ENCODE results near the gene COL26A1.
A peak's percentile ranks its signal among the peaks of the same experiment; 100 is the strongest.

The COL26A1 gene

GRCh38 chr7:101534015-101534803, 171.5 kb downstream of the COL26A1 start:
- DNase-seq (ENCODE audit: low read depth in 2 of 2), result no peak

- no peak for DNase-seq (ENCODE audit: low read depth in 2 of 2)
Observed at GRCh38 chr7:101534873-101535272, 172.2 kb downstream of the COL26A1 start.

- no peak for DNase-seq (ENCODE audit: low read depth in 2 of 2)
Observed at GRCh38 chr7:101535351-101535751, 172.7 kb downstream of the COL26A1 start.

- no peak for DNase-seq (ENCODE audit: low read depth in 2 of 2)
Observed at GRCh38 chr7:101536232-101536631, 173.6 kb downstream of the COL26A1 start.

- no peak for DNase-seq (ENCODE audit: low read depth in 2 of 2)
Observed at GRCh38 chr7:101536668-101537067, 174.0 kb downstream of the COL26A1 start.

- no peak for DNase-seq (ENCODE audit: low read depth in 2 of 2)
Observed at GRCh38 chr7:101537205-101537604, 174.5 kb downstream of the COL26A1 start.

- DNase-seq (ENCODE audit: low read depth in 2 of 2), result no peak
Observed at GRCh38 chr7:101537935-101538595, 175.4 kb downstream of the COL26A1 start.

- DNase-seq (ENCODE audit: low read depth in 2 of 2), result peak in 1 of 2 donors; percentile 25
Observed at GRCh38 chr7:101538596-101539459, 176.2 kb downstream of the COL26A1 start.

GRCh38 chr7:101539784-101540183, 177.1 kb downstream of the COL26A1 start:
- no peak for DNase-seq (ENCODE audit: low read depth in 2 of 2)

GRCh38 chr7:101542527-101543241, 180.0 kb downstream of the COL26A1 start:
- DNase-seq (ENCODE audit: low read depth in 2 of 2), result peak; percentile 47 to 69

GRCh38 chr7:101543242-101543766, 180.6 kb downstream of the COL26A1 start:
- no peak for DNase-seq (ENCODE audit: low read depth in 2 of 2)

GRCh38 chr7:101543846-101544245, 181.2 kb downstream of the COL26A1 start:
- no peak for DNase-seq (ENCODE audit: low read depth in 2 of 2)

- DNase-seq (ENCODE audit: low read depth in 2 of 2), result no peak
Observed at GRCh38 chr7:101545441-101546190, 182.9 kb downstream of the COL26A1 start.

- no peak for DNase-seq (ENCODE audit: low read depth in 2 of 2)
Observed at GRCh38 chr7:101546308-101546936, 183.7 kb downstream of the COL26A1 start.

- no peak for DNase-seq (ENCODE audit: low read depth in 2 of 2)
Observed at GRCh38 chr7:101547022-101547915, 184.6 kb downstream of the COL26A1 start.

GRCh38 chr7:101547916-101548661, 185.4 kb downstream of the COL26A1 start:
- DNase-seq (ENCODE audit: low read depth in 2 of 2), result no peak

GRCh38 chr7:101549734-101550133, 187.1 kb downstream of the COL26A1 start:
- no peak for DNase-seq (ENCODE audit: low read depth in 2 of 2)

Measured in stimulated activated CD8-positive, alpha-beta memory T cell treated with anti-CD3 and anti-CD28 coated beads, Interleukin-7, amount 100 ng/mL, for 1 hour (primary cell).